H1 (cell line): ENCODE results near the gene ZKSCAN8. TPM values are rescaled to one million over a fixed set of nuclear protein-coding genes. Genes with fewer than 3 reads are reported as not detected.
A peak's percentile ranks its signal among the peaks of the same experiment; 100 is the strongest.

ENCODE experiments used
- CTCF ChIA-PET: fragments of 300-600 bp; sonication (Branson Sonifier 250); formaldehyde crosslinking; loops from one replicate; lab custom pipeline; 2021; ENCODE audit not compliant: partially characterized antibody; lab: Charles Lee
- POLR2A ChIA-PET: fragments of 300-600 bp; sonication (Branson Sonifier 250); formaldehyde crosslinking; loops from one replicate; lab custom pipeline; 2021; ENCODE audit warnings: inconsistent platforms; ENCODE audit not compliant: partially characterized antibody; lab: Charles Lee
- DNase-seq, 2 experiments: peaks; one replicate each; pipeline versions ENCODE4 v3.0.0 to v3.0.0-alpha.2; 2010 to 2022; ENCODE audit warnings: low spot score in 2 of 2, low read depth in 1 of 2, mixed read lengths in 1 of 2
- FAIRE-seq: peaks from 2 replicates; lab custom pipeline; 2011; peaks lifted over from hg19 to GRCh38; lab: Jason Lieb, UNC
- H2AFZ ChIP-seq: 2 replicates; pipeline ENCODE4 v1.8.1; 2012; ENCODE audit warnings: low read length, inconsistent platforms
- H2AK5ac ChIP-seq: 2 replicates; pipeline ENCODE4 v1.6.1; 2013; ENCODE audit warnings: low read depth, low read length
- H2BK120ac ChIP-seq: replicated peaks from 2 replicates; pipeline ENCODE3; 2013; ENCODE audit warnings: low read depth, low read length, inconsistent platforms
- H2BK12ac ChIP-seq: 2 replicates; pipeline ENCODE4 v1.6.1; 2013; ENCODE audit warnings: low read depth, low read length
- H2BK15ac ChIP-seq: 2 replicates; pipeline ENCODE4 v1.6.1; 2013; ENCODE audit warnings: low read length
- H2BK20ac ChIP-seq: 2 replicates; pipeline ENCODE4 v1.6.1; 2013; ENCODE audit warnings: low read length
- H2BK5ac ChIP-seq: 2 replicates; pipeline ENCODE4 v1.6.1; 2013; ENCODE audit warnings: low read depth, low read length
- H3K14ac ChIP-seq: 2 replicates; pipeline ENCODE4 v1.6.1; 2013; ENCODE audit warnings: inconsistent platforms; ENCODE audit not compliant: insufficient read length
- H3K18ac ChIP-seq: 2 replicates; pipeline ENCODE4 v1.6.1; 2013; ENCODE audit warnings: low read length; ENCODE audit errors: extremely low read depth
- H3K23ac ChIP-seq: 2 replicates; pipeline ENCODE4 v1.6.1; 2013; ENCODE audit warnings: inconsistent platforms; ENCODE audit not compliant: insufficient read length
- H3K23me2 ChIP-seq: 2 replicates; pipeline ENCODE4 v1.6.1; 2013; ENCODE audit warnings: low read depth, low read length
- H3K27ac ChIP-seq: 2 replicates; pipeline ENCODE4 v1.6.1; 2011; ENCODE audit warnings: low read depth, low read length, inconsistent platforms
- H3K27me3 ChIP-seq, 4 experiments: replicated peaks in 1 of 4; 1 replicate in 1 of 4; 2 replicates in 3 of 4; pipeline versions ENCODE4 v1.6.1 to v1.8.1; 2011 to 2013; ENCODE audit warnings: low read length in 3 of 4, mild to moderate bottlenecking in 3 of 4, inconsistent platforms in 2 of 4, mixed read lengths in 2 of 4, moderate library complexity in 1 of 4; ENCODE audit not compliant: control insufficient read depth in 3 of 4, insufficient read depth in 3 of 4; ENCODE audit errors: extremely low read depth in 1 of 4
- H3K36me3 ChIP-seq, 4 experiments: 2 replicates each; pipeline versions ENCODE4 v1.6.1 to v1.8.1; 2011 to 2013; ENCODE audit warnings: mild to moderate bottlenecking in 4 of 4, low read length in 3 of 4, moderate library complexity in 2 of 4, control low read depth in 1 of 4, inconsistent platforms in 1 of 4; ENCODE audit not compliant: insufficient read depth in 4 of 4, control insufficient read depth in 2 of 4
- H3K4ac ChIP-seq: replicated peaks from 2 replicates; pipeline ENCODE3; 2013; ENCODE audit warnings: low read length, low read depth, mixed read lengths, inconsistent platforms; ENCODE audit not compliant: insufficient read length
- H3K4me1 ChIP-seq, 4 experiments: replicated peaks in 1 of 4; 1 replicate in 1 of 4; 2 replicates in 3 of 4; pipeline versions ENCODE4 v1.6.1 to v1.8.1; 2011 to 2013; ENCODE audit warnings: low read length in 3 of 4, inconsistent platforms in 2 of 4, mixed read lengths in 1 of 4; ENCODE audit not compliant: insufficient read depth in 4 of 4, control insufficient read depth in 3 of 4
- H3K4me2 ChIP-seq, 2 experiments: 2 replicates each; pipeline versions ENCODE4 v1.6.1 to v1.8.1; 2011 to 2013; ENCODE audit warnings: low read depth in 2 of 2, low read length in 2 of 2, control low read depth in 1 of 2, inconsistent platforms in 1 of 2, mild to moderate bottlenecking in 1 of 2; ENCODE audit not compliant: insufficient read depth in 1 of 2
- H3K4me3 ChIP-seq, 4 experiments: fragments of 200-600, 300-600 bp in 1 of 4; sonication (generic), shearing (Covaris generic), sonication (Bioruptor Twin) in 1 of 4; 2 replicates each; pipeline versions ENCODE4 v1.5.1 to v1.8.1; 2011 to 2016; ENCODE audit warnings: low read length in 4 of 4, low read depth in 3 of 4, control low read depth in 2 of 4, inconsistent platforms in 2 of 4, mild to moderate bottlenecking in 2 of 4, mixed read lengths in 1 of 4, moderate library complexity in 1 of 4; ENCODE audit not compliant: insufficient read depth in 2 of 4; ENCODE audit errors: extremely low read depth in 1 of 4
- H3K56ac ChIP-seq: replicated peaks from 2 replicates; pipeline ENCODE3; 2013; ENCODE audit warnings: low read depth, mild to moderate bottlenecking, mixed read lengths, low read length, inconsistent platforms; ENCODE audit not compliant: insufficient read length
- H3K79me1 ChIP-seq: 2 replicates; pipeline ENCODE4 v1.6.1; 2013; ENCODE audit warnings: low read depth, low read length, control low read depth
- H3K79me2 ChIP-seq, 2 experiments: 2 replicates each; pipeline versions ENCODE4 v1.6.1 to v1.8.1; 2012 to 2013; ENCODE audit warnings: low read length in 2 of 2, mild to moderate bottlenecking in 2 of 2, inconsistent platforms in 1 of 2; ENCODE audit not compliant: insufficient read depth in 2 of 2, control insufficient read depth in 1 of 2
- H3K9ac ChIP-seq, 4 experiments: replicated peaks in 1 of 4; 1 replicate in 1 of 4; 2 replicates in 3 of 4; pipeline versions ENCODE4 v1.6.1 to v1.8.1; 2011 to 2013; ENCODE audit warnings: low read depth in 3 of 4, low read length in 3 of 4, control low read depth in 2 of 4, mild to moderate bottlenecking in 2 of 4, moderate library complexity in 2 of 4, inconsistent platforms in 1 of 4; ENCODE audit errors: extremely low read depth in 1 of 4
- H3K9me3 ChIP-seq, 2 experiments: 2 replicates each; pipeline versions ENCODE4 v1.6.1 to v1.8.1; 2012 to 2013; ENCODE audit warnings: mild to moderate bottlenecking in 2 of 2, moderate library complexity in 2 of 2, control low read depth in 1 of 2, inconsistent platforms in 1 of 2, low read depth in 1 of 2, low read length in 1 of 2, mixed read lengths in 1 of 2; ENCODE audit not compliant: insufficient read depth in 2 of 2
- H4K20me1 ChIP-seq, 2 experiments: replicated peaks in 1 of 2; 2 replicates each; pipeline versions ENCODE3 to v1.8.1; 2011 to 2013; ENCODE audit warnings: inconsistent platforms in 2 of 2, low read length in 2 of 2, mild to moderate bottlenecking in 1 of 2; ENCODE audit not compliant: insufficient read depth in 2 of 2, control insufficient read depth in 1 of 2
- H4K5ac ChIP-seq: 2 replicates; pipeline ENCODE4 v1.6.1; 2013; ENCODE audit warnings: low read length, low read depth, mixed read lengths, inconsistent platforms; ENCODE audit not compliant: insufficient read length
- H4K8ac ChIP-seq: 2 replicates; pipeline ENCODE4 v1.8.0; 2013; ENCODE audit warnings: mild to moderate bottlenecking, moderate library complexity, low read length, inconsistent platforms; ENCODE audit not compliant: insufficient read depth; ENCODE audit errors: extremely low read depth
- H4K91ac ChIP-seq: replicated peaks from 2 replicates; pipeline ENCODE3; 2013; ENCODE audit warnings: low read length, mixed read lengths, inconsistent platforms; ENCODE audit not compliant: insufficient read length
- KDM1A ChIP-seq: fragments of 200-600, 300-600 bp; sonication (generic); IDR thresholded peaks from 2 replicates; pipeline ENCODE4 v1.7.1; 2016; ENCODE audit warnings: mild to moderate bottlenecking, low read length, borderline replicate concordance
- SIX5 ChIP-seq: IDR thresholded peaks from 2 replicates; pipeline ENCODE4 v1.6.1; 2011; ENCODE audit warnings: mild to moderate bottlenecking, low read depth, low read length
- WGBS, 2 experiments: shearing (Covaris generic) in 1 of 2; methylation state at CpG; one replicate each; pipeline versions ENCODE4 v1.1.6 to v1.1.7; 2013 to 2015; ENCODE audit warnings: low lambda C conversion rate in 2 of 2, mixed read lengths in 2 of 2, inconsistent platforms in 1 of 2, low coverage in 1 of 2, missing lambda C conversion rate in 1 of 2; ENCODE audit not compliant: insufficient replicate concordance in 2 of 2, insufficient coverage in 1 of 2, insufficient read length in 1 of 2; ENCODE audit errors: extremely low coverage in 1 of 2, missing lambda C conversion rate in 1 of 2; 5-methylcytosine and 5-hydroxymethylcytosine counted together
- polyA plus RNA-seq, 7 experiments: library from polyadenylated mRNA; depleted of rRNA in 3 of 7; stranded (reverse) in 5 of 7; unstranded in 2 of 7; fragments of >200 nt in 5 of 7; fragments of 200-250 nt in 2 of 7; gene quantifications; 1 replicate in 5 of 7; 2 replicates in 1 of 7; 4 replicates in 1 of 7; pipeline versions ENCODE4 v1.2.1 to v1.2.3, GENCODE V29; 2011 to 2013; ENCODE audit warnings: missing spikeins in 2 of 7, mixed read lengths in 2 of 7
- total RNA-seq: library from RNA; stranded (reverse); fragmentation: NEBNext Ultra II Directional; extraction: Animal tissue kit (Norgen Biotek cat#: 25700); gene quantifications from 2 replicates; pipeline ENCODE4 v1.2.1, GENCODE V29; 2021

ZKSCAN8 gene
- total and polyA plus RNA-seq, 2 of the 8 experiments (the other 6 are each of a cell fraction or from before 2014, with no cell fraction given) = 10.7 to 24.1 TPM

DNA sequence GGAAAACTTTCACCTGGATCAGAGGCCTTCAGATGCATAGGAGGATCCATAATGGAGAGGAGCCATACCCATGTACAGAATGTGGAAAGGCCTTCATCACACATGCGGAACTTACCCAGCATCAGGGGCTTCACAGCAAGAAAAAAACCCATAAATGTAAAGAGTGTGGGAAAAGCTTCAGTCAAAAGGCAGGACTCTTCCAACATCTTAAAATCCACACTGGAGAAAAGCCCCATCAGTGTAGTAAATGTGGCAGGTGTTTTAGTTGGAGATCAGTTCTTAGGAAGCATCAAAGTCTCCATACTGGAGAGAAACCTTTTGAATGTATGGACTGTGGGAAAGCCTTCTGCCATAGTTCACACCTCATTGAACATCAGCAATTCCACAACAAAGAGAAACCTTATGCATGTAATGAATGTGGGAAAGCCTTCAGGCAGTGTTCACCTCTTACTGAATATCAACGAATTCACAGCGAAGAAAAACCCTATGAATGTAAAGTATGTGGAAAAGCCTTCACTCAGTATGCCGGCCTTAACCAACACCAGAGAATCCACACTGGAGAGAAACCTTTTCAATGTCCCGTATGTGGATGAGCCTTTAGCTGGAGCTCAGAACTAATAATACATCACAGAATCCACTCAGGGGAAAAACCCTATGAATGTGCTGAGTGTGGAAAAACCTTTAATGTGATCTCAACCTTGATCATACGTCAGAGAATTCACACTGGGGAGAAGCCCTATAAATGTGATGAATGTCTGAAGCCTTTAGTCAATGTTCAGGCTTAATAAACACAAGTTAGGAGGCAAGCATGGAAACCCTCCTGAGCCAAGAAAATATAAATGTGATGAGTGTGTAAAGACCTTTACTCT, 46.7 kb downstream of the ZKSCAN8 start:
- H3K14ac ChIP-seq = no peak overlapping the region
- H2BK15ac ChIP-seq = no peak overlapping the region
- H3K4ac ChIP-seq = no peak overlapping the region
- H3K23ac ChIP-seq = no peak overlapping the region
- no peak overlapping the region for H3K4me2 ChIP-seq
- FAIRE-seq (no peak), DNase-seq (no peak)
- no peak overlapping the region for H4K91ac ChIP-seq
- no peak overlapping the region for H2BK120ac ChIP-seq
- no peak overlapping the region for H3K18ac ChIP-seq
- no peak overlapping the region for H3K4me3 ChIP-seq
- H3K27me3 ChIP-seq = no peaks in the 10 kb centered on the region; a peak in 1 of 7 replicates
- peaks cover 0 to 3% (median 0%) of the 10 kb centered on the region in 4 experiments; a peak in 1 of 8 replicates for H3K36me3 ChIP-seq
- peaks cover 30 to 36% of the 10 kb centered on the region in 2 experiments for H3K9me3 ChIP-seq
- no peak overlapping the region for H2AFZ ChIP-seq
- no peak overlapping the region for H2BK5ac ChIP-seq
- no peaks in the 10 kb centered on the region for H3K79me1 ChIP-seq
- no peak overlapping the region for H2BK20ac ChIP-seq
- H4K20me1 ChIP-seq = no peaks in the 10 kb centered on the region
- H4K5ac ChIP-seq = no peak overlapping the region
- H3K23me2 ChIP-seq = no peaks in the 10 kb centered on the region
- H3K4me1 ChIP-seq = no peaks in the 10 kb centered on the region
- H4K8ac ChIP-seq = no peak overlapping the region
- 84% methylated on average over 6 of the region's 6 CpGs; no CpG with 5 or more reads in 1 of the 2 experiments for WGBS, 2 experiments
- CTCF ChIA-PET = interaction anchor here (0.6 kb wide), 1 partner anchor 168 kb away, joined by 3 read pairs; no protein-coding TSS in a partner anchor
- H3K27ac ChIP-seq = no peak overlapping the region
- no peaks in the 10 kb centered on the region for H3K79me2 ChIP-seq
- H2AK5ac ChIP-seq = no peak overlapping the region
- H3K56ac ChIP-seq = no peak overlapping the region
- H2BK12ac ChIP-seq = no peak overlapping the region
- TF ChIP-seq SIX5 (no peak), KDM1A (0 out of 2 replicates have a peak, but pooled peaks have one; percentile 24)
- no peak overlapping the region for H3K9ac ChIP-seq
- POLR2A ChIA-PET = no interaction called here
